K562 (cell line): ENCODE results near the gene NPTXR. TPM values are rescaled to one million over a fixed set of nuclear protein-coding genes. Genes with fewer than 3 reads are reported as not detected.

Experiments
- ATF3 ChIP-seq, 2 experiments: fragments of 450-650 bp in 1 of 2; sonication (generic) in 1 of 2; formaldehyde crosslinking in 1 of 2; IDR thresholded peaks in 1 of 2; conservative IDR thresholded peaks in 1 of 2; 2 replicates each; pipeline versions ENCODE4 v1.6.1 to v1.8.1; 2016 to 2023; ENCODE audit warnings: mild to moderate bottlenecking in 2 of 2, moderate library complexity in 2 of 2, inconsistent platforms in 1 of 2, missing genetic modification reagents in 1 of 2
- CBFB ChIP-seq: sonication (generic); formaldehyde crosslinking; IDR thresholded peaks from 2 replicates; pipeline ENCODE4 v1.4.0; 2020; ENCODE audit warnings: mild to moderate bottlenecking, missing genetic modification reagents
- CUX1 ChIP-seq: fragments of 200-800 bp; sonication (Bioruptor generic); IDR thresholded peaks from 2 replicates; pipeline ENCODE4 v1.6.1; 2016; ENCODE audit warnings: missing genetic modification characterization, missing compliant biosample characterization
- DIDO1 ChIP-seq: fragments of 450-650 bp; IDR thresholded peaks from 2 replicates; pipeline ENCODE4 v1.6.1; 2016; ENCODE audit warnings: low read depth, missing biosample characterization, missing genetic modification characterization
- E2F6 ChIP-seq, 2 experiments: IDR thresholded peaks; 2 replicates each; pipeline ENCODE4 v1.6.1; 2011; ENCODE audit warnings: borderline replicate concordance in 1 of 2, control low read depth in 1 of 2, low read depth in 1 of 2, low read length in 1 of 2, mild to moderate bottlenecking in 1 of 2, mixed read lengths in 1 of 2, moderate library complexity in 1 of 2; ENCODE audit not compliant: insufficient read depth in 1 of 2, insufficient read length in 1 of 2, poor library complexity in 1 of 2, severe bottlenecking in 1 of 2; ENCODE audit errors: extremely low read depth in 1 of 2
- EP300 ChIP-seq: IDR thresholded peaks from 2 replicates; pipeline ENCODE4 v1.6.1; 2012; ENCODE audit warnings: low read length, improper control_type of control experiment
- FOSL1 ChIP-seq: fragments of 200-800 bp; sonication (Bioruptor generic); conservative IDR thresholded peaks from 2 replicates; pipeline ENCODE4 v1.6.1; 2016; ENCODE audit warnings: missing genetic modification characterization, missing compliant biosample characterization
- SMARCE1 ChIP-seq: fragments of 450-650 bp; IDR thresholded peaks from 2 replicates; pipeline ENCODE4 v1.7.1; 2016; ENCODE audit warnings: mild to moderate bottlenecking
- ZBTB7A ChIP-seq: IDR thresholded peaks from 2 replicates; pipeline ENCODE4 v1.6.1; 2011; ENCODE audit warnings: low read depth, mild to moderate bottlenecking, low read length, moderate library complexity, borderline replicate concordance; ENCODE audit not compliant: control insufficient read depth
- ZEB2 ChIP-seq: fragments of 450-650 bp; IDR thresholded peaks from 2 replicates; pipeline ENCODE4 v1.6.1; 2016
- ZNF133 ChIP-seq: fragments of 250-450 bp; sonication (Bioruptor Pico); IDR thresholded peaks from 2 replicates; pipeline ENCODE4 v1.4.0; 2020; ENCODE audit warnings: mild to moderate bottlenecking
- ZNF24 ChIP-seq: fragments of 450-650 bp; IDR thresholded peaks from 2 replicates; pipeline ENCODE4 v1.6.1; 2016
- polyA plus RNA-seq, 8 experiments: library from polyadenylated mRNA; depleted of rRNA in 4 of 8; stranded (reverse) in 5 of 8; unstranded in 3 of 8; fragments of >200 nt; fragmentation: Nextera tagmentation in 2 of 8; fragmentation: Illumina TruSeq in 1 of 8; extraction: Ambion mirVana in 2 of 8; extraction: Trizol in 1 of 8; gene quantifications; 2 replicates each; pipeline versions ENCODE4 v1.2.1 to v1.2.3, GENCODE V29; 2011 to 2014; ENCODE audit warnings: inconsistent platforms in 1 of 8, missing spikeins in 1 of 8
- total RNA-seq, 7 experiments: library from RNA; depleted of rRNA in 6 of 7; stranded (reverse); fragments of >200 nt in 6 of 7; fragmentation: Illumina TruSeq in 2 of 7; extraction: Trizol in 2 of 7; gene quantifications; 2 replicates each; pipeline versions ENCODE4 v1.2.1 to v1.2.3, GENCODE V29; 2011 to 2021; ENCODE audit warnings: low replicate concordance in 1 of 7
- TF ChIP-seq, protein P1 (sequence below), 2 experiments: IDR thresholded peaks; 2 replicates each; pipeline ENCODE4 v1.6.1; 2012; ENCODE audit warnings: improper control_type of control experiment in 2 of 2, low read depth in 2 of 2, low read length in 2 of 2, borderline replicate concordance in 1 of 2
- TF ChIP-seq, protein P2 (sequence below): sonication (generic); formaldehyde crosslinking; IDR thresholded peaks from 2 replicates; pipeline ENCODE4 v1.8.1; 2023; ENCODE audit warnings: mild to moderate bottlenecking, missing genetic modification reagents

NPTXR gene
- total and polyA plus RNA-seq, 9 of the 15 experiments (the other 6 are each of a cell fraction or from before 2014, with no cell fraction given): 0.01 to 3.1 (median 1.1) TPM

DNA sequence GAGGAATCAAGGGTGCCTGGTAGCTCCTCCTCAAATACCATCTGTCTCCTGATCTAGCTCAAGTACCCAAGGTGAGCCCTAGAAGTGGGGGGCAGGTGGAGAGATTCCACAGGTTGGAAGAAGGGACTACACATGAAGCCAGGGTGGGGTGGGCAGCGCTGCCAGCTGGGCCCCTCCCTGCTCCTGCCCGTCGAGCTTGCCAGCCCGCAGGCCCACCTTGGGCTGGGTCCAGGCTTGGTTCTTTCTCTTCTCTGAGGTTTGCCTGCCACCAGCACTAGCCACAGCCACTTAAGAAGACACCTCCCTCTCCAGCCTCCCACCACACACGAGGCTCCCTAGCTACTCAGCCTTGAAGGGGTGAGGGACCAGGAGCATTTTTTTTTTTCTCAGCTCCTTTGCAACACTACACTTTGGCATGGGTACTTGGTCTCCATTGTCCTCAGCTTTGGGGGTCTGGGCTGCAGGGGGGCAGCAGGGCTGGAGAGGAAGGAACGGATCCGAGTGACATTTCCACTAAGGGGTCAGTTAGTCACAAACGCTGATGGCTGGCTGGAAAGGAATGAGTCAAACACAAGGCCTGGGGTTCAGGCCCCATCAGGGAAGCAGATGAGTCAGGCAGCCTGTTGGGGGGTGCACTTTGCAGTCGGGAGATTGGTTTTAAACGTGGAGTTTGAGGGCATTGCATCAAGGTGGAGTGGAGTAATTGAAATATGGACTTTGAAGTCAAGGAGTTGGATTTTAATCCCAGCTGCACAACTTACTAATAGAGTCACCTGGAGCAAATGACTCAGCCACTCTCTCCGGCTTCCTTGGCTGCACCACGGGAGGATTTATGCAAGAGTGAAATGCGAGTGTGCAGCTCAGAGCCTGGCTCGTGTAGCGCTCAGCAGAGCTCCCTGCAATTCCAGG is 7.4 kb upstream of the NPTXR start (continued):
- TF ChIP-seq CUX1 (CRISPR knock-in tag): no peak
- TF ChIP-seq FOSL1 (tag): peak; percentile 78
- no peak for TF ChIP-seq DIDO1
- TF ChIP-seq, protein P1, sequence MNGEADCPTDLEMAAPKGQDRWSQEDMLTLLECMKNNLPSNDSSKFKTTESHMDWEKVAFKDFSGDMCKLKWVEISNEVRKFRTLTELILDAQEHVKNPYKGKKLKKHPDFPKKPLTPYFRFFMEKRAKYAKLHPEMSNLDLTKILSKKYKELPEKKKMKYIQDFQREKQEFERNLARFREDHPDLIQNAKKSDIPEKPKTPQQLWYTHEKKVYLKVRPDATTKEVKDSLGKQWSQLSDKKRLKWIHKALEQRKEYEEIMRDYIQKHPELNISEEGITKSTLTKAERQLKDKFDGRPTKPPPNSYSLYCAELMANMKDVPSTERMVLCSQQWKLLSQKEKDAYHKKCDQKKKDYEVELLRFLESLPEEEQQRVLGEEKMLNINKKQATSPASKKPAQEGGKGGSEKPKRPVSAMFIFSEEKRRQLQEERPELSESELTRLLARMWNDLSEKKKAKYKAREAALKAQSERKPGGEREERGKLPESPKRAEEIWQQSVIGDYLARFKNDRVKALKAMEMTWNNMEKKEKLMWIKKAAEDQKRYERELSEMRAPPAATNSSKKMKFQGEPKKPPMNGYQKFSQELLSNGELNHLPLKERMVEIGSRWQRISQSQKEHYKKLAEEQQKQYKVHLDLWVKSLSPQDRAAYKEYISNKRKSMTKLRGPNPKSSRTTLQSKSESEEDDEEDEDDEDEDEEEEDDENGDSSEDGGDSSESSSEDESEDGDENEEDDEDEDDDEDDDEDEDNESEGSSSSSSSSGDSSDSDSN (IDR thresholded peaks at IDR 0.05; ENCODE audit: borderline replicate concordance in 1 of 2, low read depth in 2 of 2, low read length in 2 of 2): no peak
- no peak for TF ChIP-seq ZNF133
- TF ChIP-seq ZBTB7A: 0 out of 2 replicates have a peak, but pooled peaks have one; percentile 12
- no peak for TF ChIP-seq E2F6 (IDR thresholded peaks at IDR 0.05; ENCODE audit: borderline replicate concordance in 1 of 2, extremely low read depth in 1 of 2, insufficient read depth in 1 of 2, insufficient read length in 1 of 2, low read depth in 1 of 2, low read length in 1 of 2, poor library complexity in 1 of 2, severe bottlenecking in 1 of 2)
- TF ChIP-seq EP300: no peak
- no peak for TF ChIP-seq ZNF24
- TF ChIP-seq, protein P2, sequence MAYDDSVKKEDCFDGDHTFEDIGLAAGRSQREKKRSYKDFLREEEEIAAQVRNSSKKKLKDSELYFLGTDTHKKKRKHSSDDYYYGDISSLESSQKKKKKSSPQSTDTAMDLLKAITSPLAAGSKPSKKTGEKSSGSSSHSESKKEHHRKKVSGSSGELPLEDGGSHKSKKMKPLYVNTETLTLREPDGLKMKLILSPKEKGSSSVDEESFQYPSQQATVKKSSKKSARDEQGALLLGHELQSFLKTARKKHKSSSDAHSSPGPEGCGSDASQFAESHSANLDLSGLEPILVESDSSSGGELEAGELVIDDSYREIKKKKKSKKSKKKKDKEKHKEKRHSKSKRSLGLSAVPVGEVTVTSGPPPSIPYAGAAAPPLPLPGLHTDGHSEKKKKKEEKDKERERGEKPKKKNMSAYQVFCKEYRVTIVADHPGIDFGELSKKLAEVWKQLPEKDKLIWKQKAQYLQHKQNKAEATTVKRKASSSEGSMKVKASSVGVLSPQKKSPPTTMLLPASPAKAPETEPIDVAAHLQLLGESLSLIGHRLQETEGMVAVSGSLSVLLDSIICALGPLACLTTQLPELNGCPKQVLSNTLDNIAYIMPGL (CRISPR knock-in tag): no peak
- no peak for TF ChIP-seq CBFB (CRISPR knock-in tag)
- TF ChIP-seq SMARCE1: peak; percentile 36; the same call in 1 of the 2 replicates
- TF ChIP-seq ATF3 (IDR thresholded peaks at IDR 0.05): peak; percentile 54
- no peak for TF ChIP-seq ATF3 (CRISPR knock-in tag; conservative IDR thresholded peaks at IDR 0.05)
- TF ChIP-seq ZEB2: no peak
